ENCODE results near the gene COTL1. TPM values are rescaled to one million over a fixed set of nuclear protein-coding genes. Genes with fewer than 3 reads are reported as not detected.

The COTL1 gene
- total and polyA plus RNA-seq, 5 experiments from 2014 or later = 99.1 to 512 (median 341) TPM

GRCh38 chr16:84654998-84655397 lies 37.1 kb upstream of the COTL1 start:
- H3K9me3 Mint-ChIP-seq = peaks cover 0 to 1% (median 0%) of the 10 kb centered on the region in 9 donors
- peak overlapping the region in 4 of 10 donors; percentile 25 to 87 (median 59) for H3K27ac Mint-ChIP-seq
- peaks cover 5 to 82% (median 28%) of the 10 kb centered on the region in 3 donors for H3K36me3 Mint-ChIP-seq
- H3K4me1 Mint-ChIP-seq = peaks cover 28 to 90% (median 78%) of the 10 kb centered on the region in 4 donors
- POLR2A ChIA-PET = no interaction called here
- ATAC-seq (no peak), DNase-seq (no peak)
- peak overlapping the region in 8 of 10 donors; percentile 7 to 56 (median 40) for H3K4me3 Mint-ChIP-seq
- no peaks in the 10 kb centered on the region for H3K27me3 Mint-ChIP-seq

DNA sequence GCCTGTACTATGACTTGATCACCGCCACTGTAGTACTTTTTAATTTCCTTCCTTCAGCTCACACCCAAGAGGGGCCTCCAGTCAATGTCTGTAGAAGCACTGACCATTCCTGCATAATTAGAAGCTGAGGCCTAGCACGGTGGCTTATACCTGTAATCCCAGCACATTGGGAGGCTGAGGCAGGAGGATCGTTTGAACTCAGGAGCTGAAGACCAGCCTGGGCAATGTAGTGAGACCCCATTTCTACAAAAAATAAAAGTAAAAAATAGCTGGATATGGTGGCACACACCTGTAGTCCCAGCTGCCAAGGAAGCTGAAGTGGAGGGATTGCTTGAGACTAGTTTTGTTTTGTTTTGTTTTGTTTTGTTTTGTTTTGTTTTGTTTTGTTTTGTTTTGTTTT lies 36.4 kb upstream of the COTL1 start:
- DNase-seq (no peak), ATAC-seq (no peak)
- Mint-ChIP-seq H3K36me3 (peaks cover 5 to 74% (median 28%) of the 10 kb centered on the region in 3 donors), H3K9me3 (peaks cover 0 to 1% (median 0%) of the 10 kb centered on the region in 9 donors), H3K4me3 (peak overlapping the region in 5 of 10 donors; percentile 18 to 51 (median 30)), H3K4me1 (peaks cover 27 to 93% (median 82%) of the 10 kb centered on the region in 4 donors), H3K27ac (peak overlapping the region in 4 of 10 donors; percentile 25 to 86 (median 41)), H3K27me3 (no peaks in the 10 kb centered on the region)
- POLR2A ChIA-PET = interaction anchor here (0.7 to 2.0 kb wide), 4 partner anchors 11 to 537 kb away, joined by 3 to 5 read pairs (median 4); no protein-coding TSS in a partner anchor

- Mint-ChIP-seq H3K4me1 (peaks cover 28 to 84% (median 74%) of the 10 kb centered on the region in 4 donors), H3K4me3 (peak overlapping the region; percentile 43 to 87 (median 66)), H3K27me3 (no peaks in the 10 kb centered on the region), H3K27ac (peak overlapping the region; percentile 17 to 92 (median 73)), H3K9me3 (peaks cover 0 to 1% (median 0%) of the 10 kb centered on the region in 9 donors), H3K36me3 (peaks cover 8 to 57% (median 18%) of the 10 kb centered on the region in 3 donors)
- POLR2A ChIA-PET = interaction anchor here (0.7 to 2.0 kb wide), 7 partner anchors 8 to 138 kb away, joined by 3 to 5 read pairs (median 4); no protein-coding TSS in a partner anchor
- DNase-seq (peak in 8 of 10 donors; percentile 48 to 86 (median 71)), ATAC-seq (peak; percentile 66 to 74)
Measured at GRCh38 chr16:84652566-84652965, 34.7 kb upstream of the COTL1 start.

DNA sequence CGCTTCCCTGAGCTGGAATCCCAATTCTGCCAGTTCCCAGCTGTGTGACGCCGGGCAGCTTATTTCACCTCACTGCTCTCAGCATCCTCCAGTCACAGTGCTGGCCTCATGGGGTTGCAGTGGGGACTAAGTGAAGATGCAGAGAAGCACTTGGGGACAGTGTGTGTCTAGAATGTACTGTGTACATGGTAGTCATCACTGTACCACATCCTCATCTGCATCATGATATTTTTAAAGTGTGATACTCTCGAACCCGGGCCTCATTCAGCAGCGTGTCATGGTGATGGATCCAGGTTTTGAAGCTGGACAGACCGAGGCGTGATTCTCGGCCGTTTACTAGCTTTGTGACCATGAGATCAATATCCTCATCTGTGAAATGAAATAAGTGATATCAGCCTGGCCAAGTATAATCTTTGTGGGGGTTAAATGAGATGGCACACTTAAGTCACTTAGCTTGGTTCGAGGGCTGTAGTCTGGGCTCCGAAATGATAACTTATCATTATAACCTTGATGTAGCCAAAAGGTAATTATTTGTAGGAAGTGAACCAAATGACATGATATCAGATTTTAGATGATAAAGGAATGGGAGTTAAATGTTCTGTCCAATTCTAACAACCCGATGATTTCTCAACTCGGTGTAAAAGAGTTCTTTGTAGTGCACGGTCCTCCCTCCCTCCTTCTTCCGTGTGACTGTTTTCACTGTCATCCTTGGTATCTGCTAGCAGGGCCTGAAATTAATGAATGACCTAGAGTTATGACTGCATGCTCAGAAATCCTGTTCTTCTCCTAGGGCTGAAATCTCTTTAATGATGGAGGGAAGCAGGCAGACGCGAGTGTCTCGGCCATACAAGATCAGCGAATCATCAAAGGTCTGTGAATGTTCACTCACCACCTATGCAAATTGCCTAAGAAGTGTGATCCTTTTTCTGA lies 32.4 kb upstream of the COTL1 start:
- POLR2A ChIA-PET = interaction anchor here (0.5 to 1.5 kb wide), 6 partner anchors 9 to 89 kb away, joined by 3 to 8 read pairs (median 4); no protein-coding TSS in a partner anchor
- no peak for DNase-seq
- peak overlapping the region; percentile 67 to 85 (median 78) for H3K4me3 Mint-ChIP-seq
- peaks cover 31 to 69% (median 63%) of the 10 kb centered on the region in 4 donors for H3K4me1 Mint-ChIP-seq
- H3K36me3 Mint-ChIP-seq = peaks cover 8 to 47% (median 14%) of the 10 kb centered on the region in 3 donors
- ATAC-seq = no peak
- peaks cover 0 to 1% (median 0%) of the 10 kb centered on the region in 9 donors for H3K9me3 Mint-ChIP-seq
- no peaks in the 10 kb centered on the region for H3K27me3 Mint-ChIP-seq
- H3K27ac Mint-ChIP-seq = peak overlapping the region; percentile 23 to 91 (median 74)

- ATAC-seq = no peak
- Mint-ChIP-seq H3K9me3 (peaks cover 0 to 1% (median 0%) of the 10 kb centered on the region in 9 donors), H3K4me3 (peak overlapping the region; percentile 72 to 91 (median 82)), H3K36me3 (peaks cover 8 to 40% (median 8%) of the 10 kb centered on the region in 3 donors), H3K27me3 (no peaks in the 10 kb centered on the region), H3K4me1 (peaks cover 31 to 65% (median 58%) of the 10 kb centered on the region in 4 donors), H3K27ac (peak overlapping the region; percentile 23 to 94 (median 86))
- DNase-seq = no peak
- POLR2A ChIA-PET = interaction anchor here (0.6 to 1.5 kb wide), 8 partner anchors 8 to 144 kb away, joined by 3 to 8 read pairs (median 4); partner anchors contain the start of gene MEAK7
Measured at GRCh38 chr16:84649511-84649861, 31.6 kb upstream of the COTL1 start.

- Mint-ChIP-seq H3K4me1 (peaks cover 29 to 63% (median 52%) of the 10 kb centered on the region in 4 donors), H3K27ac (peak overlapping the region; percentile 23 to 94 (median 86)), H3K9me3 (peaks cover 0 to 1% (median 0%) of the 10 kb centered on the region in 9 donors), H3K4me3 (peak overlapping the region; percentile 72 to 91 (median 82)), H3K36me3 (peaks cover 8 to 34% (median 8%) of the 10 kb centered on the region in 3 donors), H3K27me3 (no peaks in the 10 kb centered on the region)
- POLR2A ChIA-PET = interaction anchor here (0.6 to 1.6 kb wide), 15 partner anchors 9 to 144 kb away, joined by 3 to 8 read pairs (median 4); partner anchors contain the start of gene MEAK7
- peak; percentile 28 to 68 (median 38) for DNase-seq
- ATAC-seq = peak; percentile 34 to 50
Measured at GRCh38 chr16:84648595-84649510, 31.0 kb upstream of the COTL1 start.

- Mint-ChIP-seq H3K27ac (peak within 1 kb of the TSS; percentile 74 to 98 (median 93)), H3K4me1 (peaks cover 26 to 63% (median 46%) of the 10 kb centered on the region in 4 donors), H3K27me3 (no peaks in the 10 kb centered on the region), H3K9me3 (peaks cover 0 to 1% (median 0%) of the 10 kb centered on the region in 9 donors), H3K36me3 (peaks cover 8 to 26% (median 8%) of the 10 kb centered on the region in 3 donors), H3K4me3 (peak within 1 kb of the TSS; percentile 81 to 98 (median 92))
- DNase-seq (peak; percentile 33 to 82 (median 71)), ATAC-seq (peak; percentile 76 to 77)
- POLR2A ChIA-PET = interaction anchor here (0.5 to 1.6 kb wide), 15 partner anchors 10 to 137 kb away, joined by 3 to 8 read pairs (median 4); no protein-coding TSS in a partner anchor
Measured at GRCh38 chr16:84647828-84648594, 30.1 kb upstream of the COTL1 start, which contains the start of gene KLHL36. KLHL36 (plus strand) TSS chr16:84648511; CDS start chr16:84650868, 2,357 bp downstream.

DNA sequence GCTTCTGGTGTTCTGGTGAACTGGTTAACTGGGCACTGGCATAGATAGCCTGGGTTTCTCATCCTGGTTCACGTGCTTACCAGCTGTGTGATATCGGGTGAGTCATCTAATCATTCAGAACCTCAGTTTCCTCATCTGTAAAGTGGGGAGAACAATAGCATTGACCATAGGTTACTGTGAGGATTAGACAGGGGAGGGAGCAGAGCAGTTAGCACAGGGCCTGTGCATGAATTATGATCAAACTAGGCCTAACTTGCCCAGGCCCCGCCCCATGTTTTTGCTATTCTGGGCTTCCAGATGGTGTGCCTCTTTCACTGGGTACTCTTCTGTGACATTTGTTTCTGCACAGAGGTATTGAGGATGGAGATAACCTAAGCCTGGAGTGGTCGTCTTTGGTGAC lies 25.8 kb upstream of the COTL1 start:
- Mint-ChIP-seq H3K36me3 (peaks cover 0 to 3% (median 0%) of the 10 kb centered on the region in 3 donors), H3K27ac (peak overlapping the region in 1 of 10 donors; percentile 70), H3K4me3 (peak overlapping the region in 1 of 10 donors; percentile 15), H3K4me1 (peaks cover 25 to 58% (median 46%) of the 10 kb centered on the region in 4 donors), H3K27me3 (no peaks in the 10 kb centered on the region), H3K9me3 (no peaks in the 10 kb centered on the region)
- no peak for ATAC-seq
- POLR2A ChIA-PET = interaction anchor here (0.8 to 1.2 kb wide), 2 partner anchors 9 to 10 kb away, joined by 3 to 5 read pairs; no protein-coding TSS in a partner anchor
- DNase-seq = no peak

GRCh38 chr16:84643180-84643583 lies 25.3 kb upstream of the COTL1 start:
- ATAC-seq (no peak), DNase-seq (no peak)
- POLR2A ChIA-PET = interaction anchor here (0.5 to 1.2 kb wide), 3 partner anchors 9 to 81 kb away, joined by 3 to 5 read pairs (median 4); no protein-coding TSS in a partner anchor
- Mint-ChIP-seq H3K27me3 (no peaks in the 10 kb centered on the region), H3K4me1 (peaks cover 27 to 63% (median 50%) of the 10 kb centered on the region in 4 donors), H3K27ac (peak overlapping the region in 1 of 10 donors; percentile 32), H3K4me3 (no peak overlapping the region), H3K9me3 (no peaks in the 10 kb centered on the region), H3K36me3 (peaks cover 0 to 3% (median 0%) of the 10 kb centered on the region in 3 donors)

DNA sequence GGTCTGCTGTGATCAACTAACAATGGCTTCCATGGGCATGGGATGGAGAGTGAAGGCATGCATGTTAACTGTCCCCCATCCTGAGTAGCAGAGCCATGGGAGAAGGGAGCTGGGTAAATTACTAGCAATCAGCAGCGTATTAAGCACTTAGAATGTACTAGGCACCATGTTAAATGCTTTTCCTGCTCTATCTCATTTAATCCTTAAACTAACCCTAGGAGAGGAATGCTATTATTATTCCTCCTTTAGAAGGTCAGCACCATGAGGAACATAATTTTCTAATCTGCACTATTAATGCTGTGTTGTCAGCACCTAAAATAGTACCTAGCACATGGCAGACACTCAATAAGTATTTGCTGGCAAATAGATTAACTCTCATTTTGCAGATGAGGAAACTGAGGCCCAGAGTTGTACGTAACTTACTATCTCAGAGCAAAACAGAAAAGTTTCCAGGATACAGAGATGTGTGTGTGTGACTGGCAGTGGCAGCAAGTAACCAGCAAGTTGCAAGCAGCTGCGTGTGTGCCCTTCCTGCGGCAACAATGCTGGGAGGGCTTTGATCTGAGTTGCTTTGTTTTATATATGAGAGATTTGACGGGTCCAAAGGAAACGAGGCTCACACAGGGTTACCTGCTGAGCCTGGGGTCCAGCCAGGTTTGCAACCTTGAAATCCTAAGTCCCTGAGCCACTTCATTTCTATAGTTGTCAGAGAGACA lies 23.9 kb upstream of the COTL1 start:
- POLR2A ChIA-PET = interaction anchor here (0.9 to 1.6 kb wide), 7 partner anchors 8 to 134 kb away, joined by 3 to 8 read pairs (median 4); no protein-coding TSS in a partner anchor
- DNase-seq = peak in 2 of 10 donors; percentile 44 to 51
- no peaks in the 10 kb centered on the region for H3K9me3 Mint-ChIP-seq
- peak; percentile 64 to 79 for ATAC-seq
- no peaks in the 10 kb centered on the region for H3K27me3 Mint-ChIP-seq
- H3K4me1 Mint-ChIP-seq = peaks cover 25 to 66% (median 50%) of the 10 kb centered on the region in 4 donors
- H3K4me3 Mint-ChIP-seq = peak overlapping the region; percentile 38 to 84 (median 68)
- H3K36me3 Mint-ChIP-seq = no peaks in the 10 kb centered on the region
- H3K27ac Mint-ChIP-seq = peak overlapping the region; percentile 57 to 91 (median 79)
